ENCODE data around the gene PLPP4.

The PLPP4 gene

GRCh38 chr10:120542591-120542990 is 85.6 kb downstream of the PLPP4 start:
- DNase-seq (ENCODE audit: low read depth) = no peak
- TF ChIP-seq, protein P1, sequence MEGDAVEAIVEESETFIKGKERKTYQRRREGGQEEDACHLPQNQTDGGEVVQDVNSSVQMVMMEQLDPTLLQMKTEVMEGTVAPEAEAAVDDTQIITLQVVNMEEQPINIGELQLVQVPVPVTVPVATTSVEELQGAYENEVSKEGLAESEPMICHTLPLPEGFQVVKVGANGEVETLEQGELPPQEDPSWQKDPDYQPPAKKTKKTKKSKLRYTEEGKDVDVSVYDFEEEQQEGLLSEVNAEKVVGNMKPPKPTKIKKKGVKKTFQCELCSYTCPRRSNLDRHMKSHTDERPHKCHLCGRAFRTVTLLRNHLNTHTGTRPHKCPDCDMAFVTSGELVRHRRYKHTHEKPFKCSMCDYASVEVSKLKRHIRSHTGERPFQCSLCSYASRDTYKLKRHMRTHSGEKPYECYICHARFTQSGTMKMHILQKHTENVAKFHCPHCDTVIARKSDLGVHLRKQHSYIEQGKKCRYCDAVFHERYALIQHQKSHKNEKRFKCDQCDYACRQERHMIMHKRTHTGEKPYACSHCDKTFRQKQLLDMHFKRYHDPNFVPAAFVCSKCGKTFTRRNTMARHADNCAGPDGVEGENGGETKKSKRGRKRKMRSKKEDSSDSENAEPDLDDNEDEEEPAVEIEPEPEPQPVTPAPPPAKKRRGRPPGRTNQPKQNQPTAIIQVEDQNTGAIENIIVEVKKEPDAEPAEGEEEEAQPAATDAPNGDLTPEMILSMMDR (IDR thresholded peaks at IDR 0.05; ENCODE audit: low read depth, low read length, missing control alignments) = no peak
- no peak overlapping the region for H3K4me3 ChIP-seq (ENCODE audit: low read depth, low read length)

GRCh38 chr10:120543291-120543690 is 86.3 kb downstream of the PLPP4 start:
- no peak for DNase-seq (ENCODE audit: low read depth)
- TF ChIP-seq, protein P1 (IDR thresholded peaks at IDR 0.05; ENCODE audit: low read depth, low read length, missing control alignments) = no peak

DNA sequence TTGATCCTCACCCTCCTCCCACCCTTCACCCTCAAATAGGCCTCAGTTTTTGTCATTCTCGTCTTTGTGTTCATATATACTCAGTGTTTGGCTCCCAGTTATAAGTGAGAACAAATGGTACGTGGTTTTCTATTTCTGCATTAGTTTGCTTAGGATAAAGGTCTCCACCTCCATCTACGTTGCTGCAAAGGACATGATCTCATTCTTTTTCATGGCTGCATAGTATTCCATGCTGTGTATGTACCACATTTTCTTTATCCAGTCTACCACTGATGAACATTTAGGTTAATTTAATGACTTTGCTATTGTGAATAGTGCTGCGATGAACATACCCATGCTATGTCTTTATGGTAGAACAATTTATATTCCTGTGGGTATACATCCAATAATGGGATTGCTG is 91.2 kb downstream of the PLPP4 start:
- no peak overlapping the region for H3K4me3 ChIP-seq (ENCODE audit: low read depth, low read length)
- DNase-seq (ENCODE audit: low read depth) = no peak
- TF ChIP-seq, protein P1 (IDR thresholded peaks at IDR 0.05; ENCODE audit: low read depth, low read length, missing control alignments) = no peak

More at GRCh38 chr10:120543291-120543690, 86.3 kb downstream of the PLPP4 start:
- H3K4me3 ChIP-seq (ENCODE audit: low read depth, low read length) = no peak overlapping the region

GRCh38 chr10:120552262-120552661 is 95.2 kb downstream of the PLPP4 start:
- TF ChIP-seq, protein P1 (IDR thresholded peaks at IDR 0.05; ENCODE audit: low read depth, low read length, missing control alignments) = no peak
- H3K4me3 ChIP-seq (ENCODE audit: low read depth, low read length) = no peak overlapping the region
- DNase-seq (ENCODE audit: low read depth) = no peak

DNA sequence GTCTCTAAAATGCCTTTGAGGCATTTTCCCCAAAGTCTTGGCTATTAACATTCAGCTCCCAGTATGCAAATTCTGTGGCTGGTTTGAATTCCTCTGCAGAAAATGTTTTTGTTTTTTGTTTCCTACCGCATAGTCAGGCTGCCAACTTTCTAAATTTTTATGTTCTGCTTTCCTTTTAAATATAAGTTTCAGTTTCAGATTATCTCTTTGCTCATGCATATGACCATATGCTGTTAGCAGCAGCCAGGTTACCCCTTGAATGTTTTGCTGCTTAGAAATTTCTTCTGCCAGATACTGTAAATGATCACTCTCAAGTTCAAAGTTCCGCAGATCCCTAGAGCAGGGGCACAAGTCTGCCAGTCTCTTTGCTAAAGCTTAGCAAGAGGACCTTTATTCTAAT is 96.9 kb downstream of the PLPP4 start:
- no peak for DNase-seq (ENCODE audit: low read depth)
- H3K4me3 ChIP-seq (ENCODE audit: low read depth, low read length) = no peak overlapping the region
- TF ChIP-seq, protein P1 (IDR thresholded peaks at IDR 0.05; ENCODE audit: low read depth, low read length, missing control alignments) = no peak

- TF ChIP-seq, protein P1 (IDR thresholded peaks at IDR 0.05; ENCODE audit: low read depth, low read length, missing control alignments) = no peak
- no peak overlapping the region for H3K4me3 ChIP-seq (ENCODE audit: low read depth, low read length)
- no peak for DNase-seq (ENCODE audit: low read depth)
Measured at GRCh38 chr10:120555436-120555835, 98.4 kb downstream of the PLPP4 start.

GRCh38 chr10:120555842-120556532 is 99.0 kb downstream of the PLPP4 start:
- no peak overlapping the region for H3K4me3 ChIP-seq (ENCODE audit: low read depth, low read length)
- DNase-seq (ENCODE audit: low read depth) = no peak
- TF ChIP-seq, protein P1 (IDR thresholded peaks at IDR 0.05; ENCODE audit: low read depth, low read length, missing control alignments) = no peak
